ENCODE results near the gene CAV2. TPM values are rescaled to one million over a fixed set of nuclear protein-coding genes. Genes with fewer than 3 reads are reported as not detected.

Gene CAV2
- total RNA-seq, 1 donor from 2014 or later = 161 TPM

DNA sequence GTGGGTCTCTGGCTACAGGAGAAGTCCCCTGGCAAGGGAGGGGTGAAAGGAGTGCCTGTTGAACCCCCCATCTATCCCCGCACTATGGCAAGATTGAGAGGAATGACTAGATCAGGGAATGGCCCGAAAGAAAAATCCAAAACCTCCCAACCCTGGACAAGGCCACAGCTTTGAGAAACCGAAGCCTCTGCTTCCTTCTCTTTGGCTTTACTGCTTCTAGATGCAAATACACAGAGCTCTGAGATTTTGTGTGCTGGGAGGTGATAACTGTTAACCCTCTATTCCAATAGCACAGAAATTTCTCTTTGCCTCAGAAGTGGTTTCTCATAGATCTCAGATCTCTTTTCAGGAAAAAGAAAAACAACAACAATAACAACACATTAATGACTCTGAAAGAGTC, 40.3 kb downstream of the CAV2 start:
- Mint-ChIP-seq H3K27ac (ENCODE audit: unreplicated experiment) (no peak overlapping the region), H3K4me1 (ENCODE audit: low read depth, unreplicated experiment) (peaks cover 54% of the 10 kb centered on the region), H3K27me3 (ENCODE audit: low read depth, unreplicated experiment) (no peaks in the 10 kb centered on the region), H3K4me3 (ENCODE audit: unreplicated experiment) (no peak overlapping the region), H3K9me3 (ENCODE audit: unreplicated experiment) (no peaks in the 10 kb centered on the region), H3K36me3 (ENCODE audit: low read depth, unreplicated experiment) (peaks cover 48% of the 10 kb centered on the region)
- Histone ChIP-seq H3K4me2 (ENCODE audit: low read length) (no peak overlapping the region), H3K27ac (ENCODE audit: low read depth, low read length) (no peak overlapping the region), H3K9ac (ENCODE audit: low read length) (no peak overlapping the region), H3K36me3 (ENCODE audit: insufficient read depth, low read length) (peaks cover 38% of the 10 kb centered on the region), H3K79me2 (ENCODE audit: insufficient read depth, low read length) (peaks cover 96% of the 10 kb centered on the region), H3K4me3 (ENCODE audit: insufficient read depth, low read depth, low read length) (no peak overlapping the region), H3K4me1 (ENCODE audit: insufficient read depth, low read length) (peaks cover 39% of the 10 kb centered on the region), H3K9me3 (ENCODE audit: insufficient read depth, low read depth, low read length) (no peaks in the 10 kb centered on the region), H3K27me3 (ENCODE audit: insufficient read depth, low read length) (no peaks in the 10 kb centered on the region), H2AFZ (ENCODE audit: low read depth, low read length) (no peak overlapping the region), H4K20me1 (ENCODE audit: insufficient read depth, low read length) (peaks cover 58% of the 10 kb centered on the region)
- DNase-seq (ENCODE audit: low read depth) (no peak), FAIRE-seq (no peak)
- TF ChIP-seq, protein P1, sequence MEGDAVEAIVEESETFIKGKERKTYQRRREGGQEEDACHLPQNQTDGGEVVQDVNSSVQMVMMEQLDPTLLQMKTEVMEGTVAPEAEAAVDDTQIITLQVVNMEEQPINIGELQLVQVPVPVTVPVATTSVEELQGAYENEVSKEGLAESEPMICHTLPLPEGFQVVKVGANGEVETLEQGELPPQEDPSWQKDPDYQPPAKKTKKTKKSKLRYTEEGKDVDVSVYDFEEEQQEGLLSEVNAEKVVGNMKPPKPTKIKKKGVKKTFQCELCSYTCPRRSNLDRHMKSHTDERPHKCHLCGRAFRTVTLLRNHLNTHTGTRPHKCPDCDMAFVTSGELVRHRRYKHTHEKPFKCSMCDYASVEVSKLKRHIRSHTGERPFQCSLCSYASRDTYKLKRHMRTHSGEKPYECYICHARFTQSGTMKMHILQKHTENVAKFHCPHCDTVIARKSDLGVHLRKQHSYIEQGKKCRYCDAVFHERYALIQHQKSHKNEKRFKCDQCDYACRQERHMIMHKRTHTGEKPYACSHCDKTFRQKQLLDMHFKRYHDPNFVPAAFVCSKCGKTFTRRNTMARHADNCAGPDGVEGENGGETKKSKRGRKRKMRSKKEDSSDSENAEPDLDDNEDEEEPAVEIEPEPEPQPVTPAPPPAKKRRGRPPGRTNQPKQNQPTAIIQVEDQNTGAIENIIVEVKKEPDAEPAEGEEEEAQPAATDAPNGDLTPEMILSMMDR (IDR thresholded peaks at IDR 0.05; ENCODE audit: insufficient read depth, low read depth, low read length) = no peak
- no peak for TF ChIP-seq EZH2 (IDR thresholded peaks at IDR 0.05; ENCODE audit: insufficient read depth, low read length)

DNA sequence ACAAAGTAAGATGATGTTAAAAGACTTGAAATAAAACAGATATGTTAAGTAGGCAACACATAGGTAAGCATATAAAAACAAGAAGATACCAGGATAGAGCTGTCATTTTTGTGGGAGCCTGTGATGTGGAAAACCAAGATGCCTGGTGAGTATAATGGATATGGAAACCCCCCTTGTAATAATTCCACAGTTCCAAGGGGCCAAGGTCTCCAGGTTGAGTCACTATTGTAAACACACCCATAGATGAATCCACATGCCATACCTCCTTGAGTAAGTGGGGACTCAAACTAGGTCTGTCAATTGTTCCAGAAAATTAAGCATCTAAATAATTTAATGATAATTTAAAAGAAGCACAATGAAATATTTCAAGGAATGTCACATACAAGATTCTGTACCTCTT, 41.2 kb downstream of the CAV2 start:
- Histone ChIP-seq H3K79me2 (ENCODE audit: insufficient read depth, low read length) (peaks cover 96% of the 10 kb centered on the region), H3K27ac (ENCODE audit: low read depth, low read length) (peak overlapping the region; percentile 34), H3K4me3 (ENCODE audit: insufficient read depth, low read depth, low read length) (no peak overlapping the region), H2AFZ (ENCODE audit: low read depth, low read length) (no peak overlapping the region), H3K27me3 (ENCODE audit: insufficient read depth, low read length) (no peaks in the 10 kb centered on the region), H3K36me3 (ENCODE audit: insufficient read depth, low read length) (peaks cover 39% of the 10 kb centered on the region), H3K4me1 (ENCODE audit: insufficient read depth, low read length) (peaks cover 35% of the 10 kb centered on the region), H4K20me1 (ENCODE audit: insufficient read depth, low read length) (peaks cover 50% of the 10 kb centered on the region), H3K9me3 (ENCODE audit: insufficient read depth, low read depth, low read length) (no peaks in the 10 kb centered on the region), H3K9ac (ENCODE audit: low read length) (no peak overlapping the region), H3K4me2 (ENCODE audit: low read length) (no peak overlapping the region)
- TF ChIP-seq, protein P1 (IDR thresholded peaks at IDR 0.05; ENCODE audit: insufficient read depth, low read depth, low read length) = no peak
- no peak for TF ChIP-seq EZH2 (IDR thresholded peaks at IDR 0.05; ENCODE audit: insufficient read depth, low read length)
- no peak for DNase-seq (ENCODE audit: low read depth)
- Mint-ChIP-seq H3K36me3 (ENCODE audit: low read depth, unreplicated experiment) (peaks cover 50% of the 10 kb centered on the region), H3K4me3 (ENCODE audit: unreplicated experiment) (no peak overlapping the region), H3K27ac (ENCODE audit: unreplicated experiment) (peak overlapping the region; percentile 88), H3K27me3 (ENCODE audit: low read depth, unreplicated experiment) (no peaks in the 10 kb centered on the region), H3K9me3 (ENCODE audit: unreplicated experiment) (no peaks in the 10 kb centered on the region), H3K4me1 (ENCODE audit: low read depth, unreplicated experiment) (peaks cover 56% of the 10 kb centered on the region)
- no peak for FAIRE-seq

DNA sequence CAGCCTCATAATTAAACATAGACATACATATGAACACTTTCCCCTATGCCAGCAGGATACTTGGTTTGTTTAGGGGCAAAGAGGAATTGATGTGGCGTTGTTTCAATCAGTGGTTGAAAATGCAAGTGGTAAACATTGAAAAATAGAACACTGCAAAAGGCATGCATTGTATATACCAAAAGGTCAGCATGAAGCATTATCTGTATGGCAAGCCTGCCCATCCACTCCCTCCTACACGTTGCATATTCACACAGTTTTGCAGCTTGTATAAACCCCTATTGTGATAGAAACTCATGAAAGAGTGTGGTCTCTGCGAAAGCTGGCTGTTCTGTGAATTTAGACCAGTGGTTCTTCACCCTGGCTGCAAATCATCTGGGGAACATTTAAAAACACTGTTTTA, 42.4 kb downstream of the CAV2 start:
- peaks cover 35% of the 10 kb centered on the region for H3K4me1 ChIP-seq (ENCODE audit: insufficient read depth, low read length)
- Mint-ChIP-seq H3K27ac (ENCODE audit: unreplicated experiment) (peak overlapping the region; percentile 73), H3K4me3 (ENCODE audit: unreplicated experiment) (no peak overlapping the region)

More for the DNA sequence above, 42.4 kb downstream of the CAV2 start:
- FAIRE-seq (no peak), DNase-seq (ENCODE audit: low read depth) (no peak)
- Histone ChIP-seq H3K79me2 (ENCODE audit: insufficient read depth, low read length) (peaks cover 96% of the 10 kb centered on the region), H3K27me3 (ENCODE audit: insufficient read depth, low read length) (no peaks in the 10 kb centered on the region), H3K4me2 (ENCODE audit: low read length) (peak overlapping the region; percentile 10), H4K20me1 (ENCODE audit: insufficient read depth, low read length) (peaks cover 49% of the 10 kb centered on the region), H3K9ac (ENCODE audit: low read length) (peak overlapping the region; percentile 47), H3K36me3 (ENCODE audit: insufficient read depth, low read length) (peaks cover 36% of the 10 kb centered on the region), H3K9me3 (ENCODE audit: insufficient read depth, low read depth, low read length) (no peaks in the 10 kb centered on the region), H3K4me3 (ENCODE audit: insufficient read depth, low read depth, low read length) (no peak overlapping the region), H2AFZ (ENCODE audit: low read depth, low read length) (no peak overlapping the region), H3K27ac (ENCODE audit: low read depth, low read length) (peak overlapping the region; percentile 77)
- TF ChIP-seq, protein P1 (IDR thresholded peaks at IDR 0.05; ENCODE audit: insufficient read depth, low read depth, low read length) = no peak
- TF ChIP-seq EZH2 (IDR thresholded peaks at IDR 0.05; ENCODE audit: insufficient read depth, low read length) = no peak
- H3K36me3 Mint-ChIP-seq (ENCODE audit: low read depth, unreplicated experiment) = peaks cover 46% of the 10 kb centered on the region
- peaks cover 58% of the 10 kb centered on the region for H3K4me1 Mint-ChIP-seq (ENCODE audit: low read depth, unreplicated experiment)
- no peaks in the 10 kb centered on the region for H3K27me3 Mint-ChIP-seq (ENCODE audit: low read depth, unreplicated experiment)
- no peaks in the 10 kb centered on the region for H3K9me3 Mint-ChIP-seq (ENCODE audit: unreplicated experiment)

Measured in astrocyte (in vitro differentiated cells and primary cell).